ENCODE data around the gene DLL1.

The DLL1 gene

GRCh38 chr6:170256641-170257040 is 34.2 kb downstream of the DLL1 start:
- TF ChIP-seq, protein P1, sequence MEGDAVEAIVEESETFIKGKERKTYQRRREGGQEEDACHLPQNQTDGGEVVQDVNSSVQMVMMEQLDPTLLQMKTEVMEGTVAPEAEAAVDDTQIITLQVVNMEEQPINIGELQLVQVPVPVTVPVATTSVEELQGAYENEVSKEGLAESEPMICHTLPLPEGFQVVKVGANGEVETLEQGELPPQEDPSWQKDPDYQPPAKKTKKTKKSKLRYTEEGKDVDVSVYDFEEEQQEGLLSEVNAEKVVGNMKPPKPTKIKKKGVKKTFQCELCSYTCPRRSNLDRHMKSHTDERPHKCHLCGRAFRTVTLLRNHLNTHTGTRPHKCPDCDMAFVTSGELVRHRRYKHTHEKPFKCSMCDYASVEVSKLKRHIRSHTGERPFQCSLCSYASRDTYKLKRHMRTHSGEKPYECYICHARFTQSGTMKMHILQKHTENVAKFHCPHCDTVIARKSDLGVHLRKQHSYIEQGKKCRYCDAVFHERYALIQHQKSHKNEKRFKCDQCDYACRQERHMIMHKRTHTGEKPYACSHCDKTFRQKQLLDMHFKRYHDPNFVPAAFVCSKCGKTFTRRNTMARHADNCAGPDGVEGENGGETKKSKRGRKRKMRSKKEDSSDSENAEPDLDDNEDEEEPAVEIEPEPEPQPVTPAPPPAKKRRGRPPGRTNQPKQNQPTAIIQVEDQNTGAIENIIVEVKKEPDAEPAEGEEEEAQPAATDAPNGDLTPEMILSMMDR (IDR thresholded peaks at IDR 0.05; ENCODE audit: low read depth, low read length): no peak
- TF ChIP-seq EZH2phosphoT487 (IDR thresholded peaks at IDR 0.05; ENCODE audit: low read depth): no peak
- H3K4me3 ChIP-seq (ENCODE audit: low read length): no peak overlapping the region
- no peak overlapping the region for H3K4me2 ChIP-seq (ENCODE audit: low read length)
- no peaks in the 10 kb centered on the region for H3K79me2 ChIP-seq (ENCODE audit: low read length)
- no peaks in the 10 kb centered on the region for H3K4me1 ChIP-seq (ENCODE audit: low read length)
- no peak overlapping the region for H3K9ac ChIP-seq (ENCODE audit: low read length)
- no peaks in the 10 kb centered on the region for H3K36me3 ChIP-seq (replicated peaks; ENCODE audit: low read depth, low read length)
- no peak overlapping the region for H2AFZ ChIP-seq (ENCODE audit: low read depth, low read length)
- no peaks in the 10 kb centered on the region for H4K20me1 ChIP-seq (ENCODE audit: insufficient read depth, low read length)
- H3K27ac ChIP-seq (ENCODE audit: low read length): no peak overlapping the region
- H3K27me3 ChIP-seq (ENCODE audit: low read depth, low read length): no peaks in the 10 kb centered on the region
- H3K9me3 ChIP-seq (ENCODE audit: insufficient read depth, low read length): no peaks in the 10 kb centered on the region

- H3K36me3 ChIP-seq (replicated peaks; ENCODE audit: low read depth, low read length): no peaks in the 10 kb centered on the region
- H3K27me3 ChIP-seq (ENCODE audit: low read depth, low read length): no peaks in the 10 kb centered on the region
- H3K79me2 ChIP-seq (ENCODE audit: low read length): no peaks in the 10 kb centered on the region
- no peak overlapping the region for H2AFZ ChIP-seq (ENCODE audit: low read depth, low read length)
- no peak for TF ChIP-seq EZH2phosphoT487 (IDR thresholded peaks at IDR 0.05; ENCODE audit: low read depth)
- TF ChIP-seq, protein P1 (IDR thresholded peaks at IDR 0.05; ENCODE audit: low read depth, low read length): no peak
- no peaks in the 10 kb centered on the region for H3K9me3 ChIP-seq (ENCODE audit: insufficient read depth, low read length)
- H3K27ac ChIP-seq (ENCODE audit: low read length): no peak overlapping the region
- H3K9ac ChIP-seq (ENCODE audit: low read length): no peak overlapping the region
- no peaks in the 10 kb centered on the region for H3K4me1 ChIP-seq (ENCODE audit: low read length)
- no peak overlapping the region for H3K4me3 ChIP-seq (ENCODE audit: low read length)
- H4K20me1 ChIP-seq (ENCODE audit: insufficient read depth, low read length): no peaks in the 10 kb centered on the region
- H3K4me2 ChIP-seq (ENCODE audit: low read length): no peak overlapping the region
These were observed 35.3 kb downstream of the DLL1 start for GRCh38 chr6:170255426-170256125.

- H4K20me1 ChIP-seq (ENCODE audit: insufficient read depth, low read length): no peaks in the 10 kb centered on the region
- no peak for TF ChIP-seq EZH2phosphoT487 (IDR thresholded peaks at IDR 0.05; ENCODE audit: low read depth)
- TF ChIP-seq, protein P1 (IDR thresholded peaks at IDR 0.05; ENCODE audit: low read depth, low read length): no peak
- H3K9me3 ChIP-seq (ENCODE audit: insufficient read depth, low read length): no peaks in the 10 kb centered on the region
- H3K9ac ChIP-seq (ENCODE audit: low read length): no peak overlapping the region
- no peaks in the 10 kb centered on the region for H3K4me1 ChIP-seq (ENCODE audit: low read length)
- H3K79me2 ChIP-seq (ENCODE audit: low read length): no peaks in the 10 kb centered on the region
- H3K27ac ChIP-seq (ENCODE audit: low read length): no peak overlapping the region
- H2AFZ ChIP-seq (ENCODE audit: low read depth, low read length): no peak overlapping the region
- no peak overlapping the region for H3K4me3 ChIP-seq (ENCODE audit: low read length)
- no peak overlapping the region for H3K4me2 ChIP-seq (ENCODE audit: low read length)
- no peaks in the 10 kb centered on the region for H3K36me3 ChIP-seq (replicated peaks; ENCODE audit: low read depth, low read length)
- H3K27me3 ChIP-seq (ENCODE audit: low read depth, low read length): no peaks in the 10 kb centered on the region
These were observed 36.3 kb downstream of the DLL1 start for GRCh38 chr6:170254315-170255213.

- TF ChIP-seq, protein P1 (IDR thresholded peaks at IDR 0.05; ENCODE audit: low read depth, low read length): no peak
- TF ChIP-seq EZH2phosphoT487 (IDR thresholded peaks at IDR 0.05; ENCODE audit: low read depth): no peak
- no peaks in the 10 kb centered on the region for H3K79me2 ChIP-seq (ENCODE audit: low read length)
- no peak overlapping the region for H3K4me2 ChIP-seq (ENCODE audit: low read length)
- H3K9ac ChIP-seq (ENCODE audit: low read length): no peak overlapping the region
- no peaks in the 10 kb centered on the region for H4K20me1 ChIP-seq (ENCODE audit: insufficient read depth, low read length)
- no peaks in the 10 kb centered on the region for H3K4me1 ChIP-seq (ENCODE audit: low read length)
- no peaks in the 10 kb centered on the region for H3K36me3 ChIP-seq (replicated peaks; ENCODE audit: low read depth, low read length)
- no peaks in the 10 kb centered on the region for H3K27me3 ChIP-seq (ENCODE audit: low read depth, low read length)
- no peak overlapping the region for H3K4me3 ChIP-seq (ENCODE audit: low read length)
- no peak overlapping the region for H3K27ac ChIP-seq (ENCODE audit: low read length)
- H3K9me3 ChIP-seq (ENCODE audit: insufficient read depth, low read length): no peaks in the 10 kb centered on the region
- H2AFZ ChIP-seq (ENCODE audit: low read depth, low read length): no peak overlapping the region
These were observed 37.0 kb downstream of the DLL1 start for GRCh38 chr6:170253910-170254269.

All from OCI-LY3 (cell line).